OCI-LY7 (cell line): ENCODE results near the gene GPRC5D. TPM values are rescaled to one million over a fixed set of nuclear protein-coding genes. Genes with fewer than 3 reads are reported as not detected.

Experiments used
- BruUV-seq: library from RNA; stranded (reverse); fragments of 400-500 nt; replicated peaks from 2 replicates; lab custom pipeline; 2021; lab: Mats Ljungman, UMichigan
- CTCF ChIA-PET: fragments of 300-600 bp; sonication (Branson Sonifier 250); formaldehyde crosslinking; loops from one replicate; lab custom pipeline; 2022; ENCODE audit warnings: antibody characterized with exemption; ENCODE audit not compliant: unreplicated experiment; lab: Charles Lee
- POLR2A ChIA-PET: fragments of 300-600 bp; sonication (Branson Sonifier 250); formaldehyde crosslinking; loops from one replicate; lab custom pipeline; 2022; ENCODE audit warnings: antibody characterized with exemption; lab: Charles Lee
- DNase-seq: peaks from one replicate; pipeline ENCODE4 v3.0.0-alpha.2; 2015; ENCODE audit warnings: low spot score
- H2AFZ ChIP-seq: fragments of 200-600 bp; sonication (generic), shearing (Covaris generic); 2 replicates; pipeline ENCODE4 v1.6.1; 2014; ENCODE audit warnings: mild to moderate bottlenecking, antibody characterized with exemption, low read length, moderate library complexity
- H3K27ac ChIP-seq: fragments of 200-600 bp; sonication (generic); 2 replicates; pipeline ENCODE4 v1.5.1; 2014; ENCODE audit warnings: mixed run types, low read depth, mild to moderate bottlenecking, moderate library complexity, low read length, inconsistent platforms; ENCODE audit not compliant: poor library complexity, severe bottlenecking
- H3K36me3 ChIP-seq: fragments of 200-600 bp; sonication (generic); 2 replicates; pipeline ENCODE4 v1.6.1; 2014; ENCODE audit warnings: mild to moderate bottlenecking, antibody characterized with exemption, low read length, moderate library complexity, mixed read lengths; ENCODE audit not compliant: insufficient read depth
- H3K4me1 ChIP-seq: fragments of 200-600 bp; sonication (generic); 2 replicates; pipeline ENCODE4 v1.5.1; 2014; ENCODE audit warnings: mild to moderate bottlenecking, low read length; ENCODE audit not compliant: insufficient read depth, poor library complexity, severe bottlenecking
- H3K4me2 ChIP-seq: fragments of 200-600 bp; sonication (generic); 2 replicates; pipeline ENCODE4 v1.6.1; 2014; ENCODE audit warnings: mild to moderate bottlenecking, low read length
- H3K4me3 ChIP-seq: fragments of 200-600 bp; sonication (generic); 2 replicates; pipeline ENCODE4 v1.5.1; 2014; ENCODE audit warnings: mild to moderate bottlenecking, low read depth, low read length; ENCODE audit not compliant: poor library complexity, severe bottlenecking
- H3K79me2 ChIP-seq: fragments of 200-600 bp; sonication (generic); 2 replicates; pipeline ENCODE4 v1.6.1; 2016; ENCODE audit warnings: low read depth, mild to moderate bottlenecking, low read length, moderate library complexity, mixed read lengths; ENCODE audit not compliant: insufficient read depth
- H3K9me2 ChIP-seq: fragments of 200-600 bp; sonication (generic); 2 replicates; pipeline ENCODE4 v1.6.1; 2016; ENCODE audit warnings: mild to moderate bottlenecking, low read length, mixed read lengths; ENCODE audit not compliant: insufficient read depth
- H3K9me3 ChIP-seq: fragments of 200-600 bp; sonication (generic); 2 replicates; pipeline ENCODE4 v1.6.1; 2014; ENCODE audit warnings: mild to moderate bottlenecking, mixed run types, low read length, mixed read lengths
- H4K20me1 ChIP-seq: fragments of 200-600 bp; sonication (generic); 2 replicates; pipeline ENCODE4 v1.6.1; 2014; ENCODE audit warnings: mild to moderate bottlenecking, antibody characterized with exemption, low read length, moderate library complexity, mixed read lengths; ENCODE audit not compliant: insufficient read depth
- EZH2phosphoT487 ChIP-seq: fragments of 200-600 bp; sonication (generic); IDR thresholded peaks from 2 replicates; pipeline ENCODE4 v1.6.1; 2018; ENCODE audit warnings: low read depth, borderline replicate concordance, mild to moderate bottlenecking, mixed run types, antibody characterized with exemption, low read length, moderate library complexity, mixed read lengths
- intact Hi-C: fragments of 100-400 bp; cut with micrococcal nuclease; formaldehyde crosslinking; loops from one replicate; pipeline ENCODE4 v1.10.0; 2022; ENCODE audit not compliant: unreplicated experiment
- total RNA-seq, 2 experiments: library from RNA; depleted of rRNA in 1 of 2; stranded (reverse); fragments of >200 nt in 1 of 2; shearing (Covaris generic) in 1 of 2; gene quantifications; 2 replicates each; pipeline ENCODE4 v1.2.3, GENCODE V29; 2014 to 2022
- TF ChIP-seq, protein P1 (sequence below): fragments of 200-600 bp; sonication (generic); conservative IDR thresholded peaks from 2 replicates; pipeline ENCODE4 v1.5.1; 2014; ENCODE audit warnings: mild to moderate bottlenecking, antibody characterized with exemption, low read length, moderate library complexity, mixed read lengths

GPRC5D gene
- total RNA-seq, 2 experiments from 2014 or later = not detected

DNA sequence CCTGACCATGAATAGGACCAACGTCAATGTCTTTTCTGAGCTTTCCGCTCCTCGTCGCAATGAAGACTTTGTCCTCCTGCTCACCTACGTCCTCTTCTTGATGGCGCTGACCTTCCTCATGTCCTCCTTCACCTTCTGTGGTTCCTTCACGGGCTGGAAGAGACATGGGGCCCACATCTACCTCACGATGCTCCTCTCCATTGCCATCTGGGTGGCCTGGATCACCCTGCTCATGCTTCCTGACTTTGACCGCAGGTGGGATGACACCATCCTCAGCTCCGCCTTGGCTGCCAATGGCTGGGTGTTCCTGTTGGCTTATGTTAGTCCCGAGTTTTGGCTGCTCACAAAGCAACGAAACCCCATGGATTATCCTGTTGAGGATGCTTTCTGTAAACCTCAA, 43.3 kb downstream of the GPRC5D start:
- Histone ChIP-seq H3K79me2 (no peaks in the 10 kb centered on the region), H3K4me2 (peak overlapping the region; percentile 39), H3K4me1 (peaks cover 17% of the 10 kb centered on the region), H3K4me3 (no peak overlapping the region), H4K20me1 (no peaks in the 10 kb centered on the region), H3K9me2 (no peaks in the 10 kb centered on the region), H3K27ac (no peak overlapping the region), H3K36me3 (no peaks in the 10 kb centered on the region), H2AFZ (peak overlapping the region; percentile 86; the same call in 1 of the 2 replicates), H3K9me3 (no peaks in the 10 kb centered on the region)
- intact Hi-C loops = no loop called here
- BruUV-seq = no TSS peak
- ChIA-PET CTCF (no interaction called here), POLR2A (interaction anchor here (0.5 kb wide), 1 partner anchor 887 kb away, joined by 6 read pairs; no protein-coding TSS in a partner anchor)
- no peak for DNase-seq
- TF ChIP-seq EZH2phosphoT487 = no peak
- TF ChIP-seq, protein P1, sequence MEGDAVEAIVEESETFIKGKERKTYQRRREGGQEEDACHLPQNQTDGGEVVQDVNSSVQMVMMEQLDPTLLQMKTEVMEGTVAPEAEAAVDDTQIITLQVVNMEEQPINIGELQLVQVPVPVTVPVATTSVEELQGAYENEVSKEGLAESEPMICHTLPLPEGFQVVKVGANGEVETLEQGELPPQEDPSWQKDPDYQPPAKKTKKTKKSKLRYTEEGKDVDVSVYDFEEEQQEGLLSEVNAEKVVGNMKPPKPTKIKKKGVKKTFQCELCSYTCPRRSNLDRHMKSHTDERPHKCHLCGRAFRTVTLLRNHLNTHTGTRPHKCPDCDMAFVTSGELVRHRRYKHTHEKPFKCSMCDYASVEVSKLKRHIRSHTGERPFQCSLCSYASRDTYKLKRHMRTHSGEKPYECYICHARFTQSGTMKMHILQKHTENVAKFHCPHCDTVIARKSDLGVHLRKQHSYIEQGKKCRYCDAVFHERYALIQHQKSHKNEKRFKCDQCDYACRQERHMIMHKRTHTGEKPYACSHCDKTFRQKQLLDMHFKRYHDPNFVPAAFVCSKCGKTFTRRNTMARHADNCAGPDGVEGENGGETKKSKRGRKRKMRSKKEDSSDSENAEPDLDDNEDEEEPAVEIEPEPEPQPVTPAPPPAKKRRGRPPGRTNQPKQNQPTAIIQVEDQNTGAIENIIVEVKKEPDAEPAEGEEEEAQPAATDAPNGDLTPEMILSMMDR = no peak

DNA sequence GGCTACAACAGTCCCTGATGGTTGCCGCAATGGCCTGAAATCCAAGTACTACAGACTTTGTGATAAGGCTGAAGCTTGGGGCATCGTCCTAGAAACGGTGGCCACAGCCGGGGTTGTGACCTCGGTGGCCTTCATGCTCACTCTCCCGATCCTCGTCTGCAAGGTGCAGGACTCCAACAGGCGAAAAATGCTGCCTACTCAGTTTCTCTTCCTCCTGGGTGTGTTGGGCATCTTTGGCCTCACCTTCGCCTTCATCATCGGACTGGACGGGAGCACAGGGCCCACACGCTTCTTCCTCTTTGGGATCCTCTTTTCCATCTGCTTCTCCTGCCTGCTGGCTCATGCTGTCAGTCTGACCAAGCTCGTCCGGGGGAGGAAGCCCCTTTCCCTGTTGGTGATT, 43.7 kb downstream of the GPRC5D start:
- ChIA-PET POLR2A (no interaction called here), CTCF (no interaction called here)
- intact Hi-C loops = no loop called here
- H3K4me2 ChIP-seq = no peak overlapping the region
- H3K9me2 ChIP-seq = no peaks in the 10 kb centered on the region
- no peak overlapping the region for H3K27ac ChIP-seq
- DNase-seq = no peak
- no TSS peak for BruUV-seq
- TF ChIP-seq, protein P1 = no peak
- TF ChIP-seq EZH2phosphoT487 = no peak
- no peak overlapping the region for H2AFZ ChIP-seq
- no peak overlapping the region for H3K4me3 ChIP-seq
- H3K9me3 ChIP-seq = no peaks in the 10 kb centered on the region
- peaks cover 17% of the 10 kb centered on the region for H3K4me1 ChIP-seq
- H3K79me2 ChIP-seq = no peaks in the 10 kb centered on the region
- no peaks in the 10 kb centered on the region for H4K20me1 ChIP-seq
- no peaks in the 10 kb centered on the region for H3K36me3 ChIP-seq

DNA sequence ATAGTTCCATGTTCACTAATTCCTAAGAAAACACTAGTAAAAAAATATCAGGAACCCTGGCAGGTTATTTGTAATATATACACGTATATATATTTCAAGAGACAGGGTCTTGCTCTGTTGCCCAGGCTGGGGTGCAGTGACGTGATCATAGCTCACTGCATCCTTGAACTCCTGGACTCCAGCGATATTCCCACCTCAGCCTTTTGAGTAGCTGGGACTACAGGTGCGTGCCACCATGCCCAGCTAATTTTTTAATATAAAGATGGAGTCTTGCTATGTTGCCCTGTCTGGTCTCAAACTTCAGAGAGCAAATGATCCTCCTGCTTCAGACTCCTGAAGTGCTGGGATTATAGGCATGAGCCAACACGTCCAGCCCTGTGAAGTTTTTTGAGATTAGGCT, 44.4 kb downstream of the GPRC5D start:
- no peak for DNase-seq
- Histone ChIP-seq H3K79me2 (no peaks in the 10 kb centered on the region), H3K27ac (no peak overlapping the region), H3K36me3 (no peaks in the 10 kb centered on the region), H3K9me3 (no peaks in the 10 kb centered on the region), H3K4me1 (peaks cover 17% of the 10 kb centered on the region), H3K9me2 (no peaks in the 10 kb centered on the region), H2AFZ (no peak overlapping the region), H4K20me1 (no peaks in the 10 kb centered on the region), H3K4me3 (no peak overlapping the region), H3K4me2 (no peak overlapping the region)
- CTCF ChIA-PET = no interaction called here
- TF ChIP-seq EZH2phosphoT487 = no peak
- TF ChIP-seq, protein P1 = no peak
- POLR2A ChIA-PET = no interaction called here
- BruUV-seq = no TSS peak
- intact Hi-C loops = no loop called here
